HG03575 (cell line): ENCODE data around the gene LTBP2.

Experiments used
- ATAC-seq: cut with Tn5 transposase; IDR thresholded peaks from one replicate; pipeline ENCODE4 v1.9.1; 2021; ENCODE audit not compliant: unreplicated experiment, insufficient number of reproducible peaks, low FRiP score; ENCODE audit errors: extremely low read depth

Gene LTBP2

DNA sequence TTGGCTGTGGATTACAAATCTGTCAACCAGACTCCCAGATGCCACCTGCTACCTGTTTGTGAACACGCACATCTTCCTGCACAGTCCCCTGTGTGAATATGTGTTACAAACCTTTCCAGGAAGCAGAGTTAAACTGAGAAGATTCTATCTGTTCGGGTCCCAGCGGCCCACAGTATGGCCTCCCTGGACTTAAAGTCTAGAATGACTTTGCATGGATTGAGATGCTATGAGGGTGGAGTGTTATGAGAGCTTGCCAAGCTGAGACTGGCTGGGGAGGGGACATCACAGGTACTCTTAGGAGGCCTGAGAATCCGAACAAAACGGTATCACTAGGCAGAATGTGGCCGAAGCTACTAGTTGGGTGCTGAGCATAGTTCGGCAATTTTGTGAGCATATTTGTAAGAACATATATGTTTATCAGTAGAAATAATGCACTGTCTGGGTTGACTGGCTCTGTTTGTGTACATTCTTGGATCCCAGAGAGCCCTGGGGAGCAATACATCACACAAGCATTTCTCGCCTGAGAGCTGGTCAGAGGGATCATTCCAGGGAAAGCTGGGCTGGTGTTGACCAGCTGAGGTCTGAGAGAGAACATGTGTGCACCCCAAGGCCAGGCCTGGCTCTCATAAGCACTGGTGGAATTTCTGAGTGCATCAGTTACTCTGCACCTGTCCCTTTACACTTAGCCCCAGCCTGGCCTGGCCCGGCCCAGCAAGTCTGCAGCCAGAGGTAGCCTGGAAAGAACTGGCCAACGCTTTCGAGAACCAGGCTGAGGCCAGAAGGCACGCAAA is 29.8 kb upstream of the LTBP2 start:
- ATAC-seq: no peak

DNA sequence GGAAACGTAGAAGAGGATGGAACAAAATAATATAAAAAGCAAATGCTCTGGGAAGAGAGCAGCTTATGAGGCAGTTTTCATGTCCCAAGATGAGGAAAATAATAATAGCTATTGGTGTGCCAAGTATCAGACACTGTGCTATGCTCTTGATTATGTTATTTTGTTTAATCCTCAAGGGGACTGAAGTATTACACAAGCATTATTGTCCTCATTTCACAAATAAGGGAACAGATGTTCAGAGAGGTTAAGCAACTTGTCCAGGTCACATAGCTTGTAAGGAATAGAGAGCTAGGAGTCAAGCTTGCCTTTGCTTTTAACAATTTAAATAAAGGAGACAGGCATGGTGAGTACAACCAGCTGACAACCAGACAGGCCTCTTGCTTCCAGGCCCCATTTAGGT is 26.9 kb upstream of the LTBP2 start:
- no peak for ATAC-seq

DNA sequence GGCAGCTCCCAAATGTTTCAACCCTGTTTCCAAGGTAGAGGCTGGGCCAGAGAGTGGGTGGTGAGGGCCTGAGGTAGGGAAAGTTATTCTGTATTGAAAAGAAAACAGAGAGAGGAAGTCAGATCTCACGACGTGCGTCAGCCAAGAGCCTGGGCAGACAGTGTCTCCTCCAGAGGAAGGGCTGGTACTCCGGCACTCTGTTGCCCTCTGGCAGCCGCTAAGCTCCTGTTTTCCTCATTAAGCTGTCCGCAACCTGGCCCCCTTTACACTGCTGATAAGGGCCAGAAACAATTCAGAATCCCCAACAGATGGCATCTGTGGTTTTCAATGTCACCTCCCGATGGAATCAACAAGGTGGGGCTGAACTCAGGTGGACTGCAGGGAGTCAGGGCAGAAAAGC is 26.0 kb upstream of the LTBP2 start:
- ATAC-seq: no peak

DNA sequence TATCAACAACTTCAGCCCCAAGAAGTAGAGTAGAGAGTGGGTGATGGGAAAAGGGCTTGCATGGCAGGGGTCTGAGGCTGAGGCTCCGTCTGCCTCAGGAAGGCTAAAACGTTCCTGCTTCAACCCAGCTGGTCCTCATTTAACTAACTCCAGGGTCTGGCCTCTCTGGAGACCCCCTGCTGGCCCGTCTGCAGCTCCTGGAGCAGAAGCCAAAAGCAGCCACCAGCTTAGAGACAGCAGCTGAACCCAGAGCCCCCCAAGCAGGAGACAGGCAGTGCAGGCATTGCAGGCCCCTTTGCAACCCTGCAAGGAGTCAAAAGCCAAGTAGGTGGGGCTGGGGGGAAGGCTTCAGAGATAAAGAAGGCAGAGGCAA is 25.1 kb upstream of the LTBP2 start:
- ATAC-seq: no peak

DNA sequence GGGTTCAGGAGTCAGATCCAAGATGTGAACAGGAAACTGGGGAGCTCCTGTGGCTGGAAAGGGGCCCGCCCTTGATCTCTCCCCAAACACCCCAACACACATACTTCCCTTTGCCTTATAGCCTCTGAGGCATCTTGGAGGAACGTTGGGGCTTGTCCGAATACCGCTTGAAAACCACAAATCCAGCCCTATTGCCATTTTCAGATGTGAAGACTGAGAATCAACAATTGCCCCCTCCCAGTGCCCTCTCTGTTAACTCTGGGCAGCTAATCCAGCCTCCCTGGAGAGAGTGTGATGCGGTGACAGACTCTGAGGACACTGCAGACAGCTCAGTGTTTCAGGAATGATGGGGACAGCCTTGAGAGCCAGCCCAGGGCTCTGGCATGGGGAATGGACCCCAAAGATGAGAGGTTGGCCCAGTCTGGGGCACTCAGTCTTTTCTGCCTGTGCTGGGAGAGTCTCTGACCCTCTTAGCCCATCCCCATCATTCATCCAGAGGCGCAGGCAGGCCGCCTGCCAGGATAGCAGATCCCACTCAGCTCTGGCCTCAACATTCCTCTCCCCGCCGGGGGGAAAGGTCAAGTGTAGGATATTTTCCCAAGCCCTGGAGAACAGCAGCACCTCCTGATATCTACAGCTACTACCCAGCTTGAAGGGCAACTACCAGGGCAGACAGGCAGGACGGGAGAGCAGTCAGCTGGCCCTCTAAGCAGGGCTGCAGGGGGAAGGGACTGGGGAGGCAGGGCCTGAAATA is 24.6 kb upstream of the LTBP2 start:
- ATAC-seq: no peak

DNA sequence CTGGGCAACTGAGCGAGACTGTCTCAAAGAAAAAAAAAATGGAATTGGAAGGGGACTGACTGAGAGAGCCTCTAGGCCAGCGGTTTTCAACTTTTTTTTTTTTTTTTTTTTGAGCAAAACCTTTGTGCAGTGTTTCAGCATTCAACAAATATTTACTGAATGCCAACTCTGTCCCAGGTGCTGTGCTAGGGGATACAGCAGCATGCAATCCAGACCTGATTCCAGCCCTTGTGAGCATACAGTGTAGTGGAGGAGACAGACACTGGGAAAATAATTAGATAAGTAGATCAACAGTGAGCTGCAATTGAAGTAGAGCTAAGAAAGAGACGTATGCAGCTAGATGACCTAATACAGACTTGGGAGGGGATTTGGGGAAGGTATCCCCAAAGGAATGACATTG is 23.8 kb upstream of the LTBP2 start:
- ATAC-seq: no peak

DNA sequence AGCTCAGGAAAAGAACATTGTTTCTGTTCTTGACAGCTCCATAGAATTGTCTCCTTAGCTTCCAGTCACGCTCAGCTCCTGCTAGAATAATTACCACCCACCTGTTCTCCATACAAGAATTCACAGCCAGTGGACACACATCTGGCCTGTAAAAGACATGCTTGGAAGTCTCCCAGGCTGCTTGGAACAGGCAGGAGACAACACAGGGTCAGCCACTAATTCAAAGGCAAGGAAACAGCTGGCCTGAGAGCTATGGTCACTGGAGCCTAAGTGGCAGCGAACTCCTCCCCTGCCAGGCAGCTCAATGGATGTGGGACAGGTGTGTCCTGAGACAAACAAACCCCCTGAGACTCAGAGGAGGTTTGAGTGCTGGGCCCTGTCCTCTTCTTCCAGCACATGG is 22.9 kb upstream of the LTBP2 start:
- ATAC-seq: no peak

DNA sequence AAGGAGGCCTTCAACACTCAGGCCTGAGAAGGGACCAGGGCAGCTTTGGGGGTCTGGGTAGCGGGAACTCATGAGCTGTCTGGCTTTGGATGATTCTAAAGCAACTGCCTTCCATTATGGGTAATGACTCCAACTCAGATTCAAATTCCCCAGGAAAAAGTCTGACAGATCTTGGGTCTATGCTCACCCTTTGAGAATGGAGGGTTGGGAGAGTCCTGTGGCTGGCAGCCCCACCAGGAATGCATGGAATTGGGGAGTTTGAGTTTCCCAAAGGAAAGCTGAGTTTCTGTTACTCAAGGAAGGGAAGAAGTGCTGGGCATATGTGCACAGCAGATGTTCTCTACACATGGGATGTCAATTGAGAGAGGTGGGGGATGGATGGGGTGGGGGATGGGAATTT is 22.4 kb upstream of the LTBP2 start:
- no peak for ATAC-seq

DNA sequence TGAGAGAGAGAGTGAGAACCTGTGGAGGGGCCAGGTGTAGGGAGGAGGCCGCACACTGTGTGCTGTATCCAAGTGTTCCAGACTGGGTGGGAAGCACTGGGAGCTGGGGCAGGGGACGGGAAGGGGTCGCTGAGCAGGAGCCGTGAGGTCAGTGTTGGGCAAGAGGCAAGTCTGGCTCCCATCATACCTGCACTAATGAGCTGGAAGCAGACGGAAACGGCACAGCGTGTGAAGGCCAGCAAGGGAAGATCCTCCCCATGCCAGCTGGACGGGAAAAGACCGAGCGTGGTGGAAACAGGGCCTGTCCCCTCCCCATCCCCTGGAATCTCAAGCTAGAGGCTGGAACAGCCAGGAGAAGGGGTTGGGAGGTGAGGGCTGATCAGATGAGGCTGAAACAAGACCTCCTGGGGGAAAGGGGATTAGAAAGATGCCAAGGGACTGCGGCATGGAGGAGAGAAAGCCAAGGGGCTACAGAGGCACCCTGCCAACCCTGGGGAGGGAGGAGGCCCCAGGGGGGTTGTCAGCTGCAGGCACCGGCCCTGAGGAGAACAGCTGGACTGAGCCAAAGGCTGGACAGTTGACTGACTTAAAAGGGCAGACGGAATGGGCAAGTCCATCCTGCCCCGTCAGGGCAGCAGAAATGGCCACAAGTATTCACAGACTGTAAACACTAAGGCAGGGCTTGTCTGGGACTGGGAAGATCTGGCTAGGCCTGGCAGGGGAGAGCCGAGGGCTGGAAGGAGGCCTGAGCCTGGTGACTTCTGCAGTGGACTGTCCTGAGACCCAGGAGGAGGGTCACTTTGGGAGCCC is 19.0 kb upstream of the LTBP2 start:
- ATAC-seq: no peak

DNA sequence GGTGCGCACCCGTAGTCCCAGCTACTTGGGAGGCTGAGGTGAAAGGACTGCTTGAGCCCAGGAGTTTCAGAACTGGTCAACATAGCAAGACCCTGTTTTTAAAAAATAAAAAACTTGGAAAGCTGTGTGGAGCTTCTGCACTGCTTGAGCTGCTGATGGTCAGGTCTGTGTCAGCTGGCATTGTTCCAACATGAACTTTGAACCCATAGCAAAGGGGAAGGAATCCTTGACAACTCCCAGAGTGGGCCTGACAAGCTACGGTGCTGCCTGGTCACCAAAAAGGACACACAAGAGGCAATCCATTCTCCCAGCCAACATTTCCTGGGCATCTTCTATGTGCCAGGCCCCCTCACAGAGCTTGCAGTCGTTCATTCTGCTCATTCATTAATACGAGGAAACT is 16.4 kb upstream of the LTBP2 start:
- ATAC-seq: no peak

DNA sequence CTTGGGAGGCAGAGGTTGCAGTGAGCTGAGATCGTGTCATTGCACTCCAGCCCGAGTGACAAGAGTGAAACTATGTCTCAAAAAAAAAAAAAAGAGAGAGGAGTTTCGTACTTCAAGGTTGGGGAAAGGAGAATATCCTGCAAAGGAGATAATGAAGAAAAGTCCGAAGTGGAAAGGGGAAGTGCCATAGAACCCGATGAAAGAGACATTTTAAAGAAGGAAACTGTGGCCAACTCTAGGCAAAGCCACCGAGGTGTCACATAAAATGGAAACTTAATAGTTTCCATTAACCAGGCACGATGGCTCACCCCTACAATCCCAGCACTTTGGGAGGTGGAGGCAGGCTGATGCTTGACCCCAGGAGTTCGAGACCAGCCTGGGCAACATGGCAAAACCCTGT is 15.0 kb upstream of the LTBP2 start:
- no peak for ATAC-seq

DNA sequence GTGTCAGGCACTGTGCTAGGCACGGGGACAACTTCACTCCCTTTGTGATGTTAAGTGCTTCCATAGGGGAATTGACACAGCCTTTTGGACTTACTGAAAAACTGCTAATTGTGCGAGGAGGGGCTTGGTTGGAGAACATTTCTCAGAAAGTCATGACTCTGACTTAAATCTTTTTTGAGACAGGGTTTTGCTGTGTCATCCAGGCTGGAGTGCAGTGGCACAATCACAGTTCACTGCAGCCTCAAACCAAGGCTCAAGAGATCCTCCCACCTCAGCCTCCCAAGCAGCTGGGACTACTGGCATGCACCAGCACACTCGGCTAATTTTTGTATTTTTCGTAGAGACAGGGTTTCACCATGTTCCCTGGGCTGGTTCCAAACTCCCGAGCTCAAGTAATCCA is 10.2 kb upstream of the LTBP2 start:
- no peak for ATAC-seq

DNA sequence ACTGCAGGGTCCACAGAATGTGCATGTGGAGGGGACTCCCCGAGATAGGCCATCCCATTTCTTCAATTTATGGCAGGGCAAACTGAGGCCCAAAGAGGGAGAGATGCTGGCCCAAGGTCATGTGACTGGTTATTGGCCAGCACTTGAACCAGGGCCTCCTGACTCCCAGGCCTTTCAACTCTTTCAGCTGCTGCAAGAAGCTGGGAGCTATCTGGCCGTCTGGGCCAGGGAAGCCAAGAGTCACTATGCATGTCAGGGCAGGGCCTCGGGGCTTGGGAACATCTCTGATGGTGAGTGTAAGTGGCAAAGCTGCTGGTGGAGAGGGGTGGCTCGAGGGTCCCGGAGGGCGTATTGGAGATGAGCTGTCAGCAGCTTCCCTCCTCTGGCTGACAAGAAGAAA is 9.5 kb upstream of the LTBP2 start:
- ATAC-seq: no peak

DNA sequence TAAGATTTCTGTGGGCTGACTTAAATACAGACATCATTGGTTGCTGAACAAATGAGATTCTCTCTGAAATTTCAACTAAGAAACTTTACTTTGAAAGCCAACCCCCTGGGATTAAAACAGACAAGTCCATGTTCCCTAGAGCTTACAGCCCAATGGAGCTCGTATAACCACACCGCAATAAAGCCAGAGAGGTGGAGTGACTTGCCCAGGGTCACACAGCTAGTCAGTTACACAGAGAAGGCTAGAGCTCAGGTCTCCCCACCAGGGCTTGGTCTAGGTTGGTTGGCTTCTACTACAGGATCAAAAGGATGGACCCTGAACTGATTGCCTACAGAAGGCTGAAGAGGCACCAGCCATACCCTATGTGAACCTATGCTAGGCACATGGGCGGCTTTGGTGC is 8.9 kb upstream of the LTBP2 start:
- no peak for ATAC-seq

DNA sequence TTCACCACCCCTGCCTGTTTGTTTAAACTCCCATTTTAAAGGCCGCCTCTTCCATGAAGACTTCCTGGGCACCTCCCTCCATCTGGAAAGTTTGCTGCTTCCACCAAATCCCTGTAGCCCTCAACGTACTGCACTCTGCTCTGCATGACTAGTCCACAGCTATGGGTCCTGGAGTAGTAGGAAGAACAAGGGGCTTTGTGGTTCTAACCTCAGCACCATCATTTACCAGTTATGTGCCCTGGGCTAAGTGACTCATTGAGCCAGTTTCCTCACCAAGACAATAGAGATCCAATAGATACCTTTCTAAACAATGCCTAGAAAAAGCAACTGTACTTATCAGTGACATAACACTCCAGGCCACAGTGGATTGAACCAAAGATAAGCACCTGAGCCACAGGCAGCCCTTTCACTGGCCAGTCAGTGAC is 8.5 kb upstream of the LTBP2 start:
- ATAC-seq: no peak

DNA sequence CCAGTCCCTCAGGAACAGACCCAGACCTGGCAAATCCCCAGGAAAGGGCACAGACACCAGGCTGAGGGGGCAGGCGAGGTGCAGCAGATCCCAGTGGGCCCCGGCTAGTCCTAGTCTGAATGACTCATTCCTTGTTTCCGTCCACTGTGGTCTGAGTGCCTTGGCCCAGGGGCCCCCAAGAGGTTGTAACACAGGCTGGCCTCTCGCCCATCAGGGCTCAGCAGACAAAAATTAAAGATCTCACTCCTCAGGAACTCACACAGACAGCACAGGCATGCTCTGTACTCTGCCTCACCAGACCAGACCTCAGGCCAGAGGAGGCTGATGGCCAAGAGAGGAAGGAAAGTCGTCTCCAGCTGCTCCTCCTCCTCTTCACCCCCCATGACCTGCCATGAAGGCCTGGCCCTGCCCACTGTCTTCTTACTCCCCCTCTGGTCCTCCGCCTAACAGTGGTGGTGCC is 7.7 kb upstream of the LTBP2 start:
- no peak for ATAC-seq

DNA sequence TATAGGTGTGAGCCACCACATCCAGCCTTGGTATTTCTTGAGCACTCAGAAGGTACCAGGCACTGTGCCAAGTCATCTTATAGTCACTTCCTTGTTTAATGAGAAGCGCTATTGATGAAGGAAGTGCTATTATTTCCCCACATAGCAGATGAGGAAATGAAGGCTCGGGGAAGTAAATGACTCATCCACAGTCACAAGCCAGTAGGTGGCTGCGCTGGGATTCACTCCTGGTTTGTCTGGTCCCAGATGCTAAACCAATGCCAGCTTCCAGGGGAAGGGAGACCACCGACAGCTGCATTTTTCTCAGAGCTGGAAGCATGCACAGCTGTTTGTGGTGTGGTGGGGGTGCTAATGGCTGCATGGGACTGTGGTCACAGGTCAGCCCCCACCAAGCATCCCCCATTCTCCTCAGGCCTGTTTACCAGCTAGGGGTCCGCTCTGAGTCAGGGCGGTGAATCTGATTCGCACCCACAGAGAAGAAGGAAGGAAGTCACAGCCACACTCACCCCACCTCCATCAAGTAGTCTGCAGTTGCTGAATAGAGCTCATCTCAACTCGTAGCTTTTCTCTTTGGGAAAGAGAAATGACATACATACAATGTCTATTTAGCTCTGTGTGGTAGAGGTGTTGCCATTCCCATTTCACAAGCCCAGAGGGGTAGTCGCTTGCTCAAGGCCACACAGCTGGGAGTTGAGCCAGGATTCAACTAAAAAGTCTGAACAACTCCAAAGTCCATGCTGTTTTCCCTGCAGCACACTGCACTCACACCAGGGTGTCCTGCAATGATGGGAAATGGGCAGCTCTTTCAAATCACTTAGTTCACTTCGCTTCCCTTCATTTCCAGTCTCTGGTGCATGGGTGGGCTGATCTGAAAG is 6.3 kb upstream of the LTBP2 start:
- no peak for ATAC-seq

DNA sequence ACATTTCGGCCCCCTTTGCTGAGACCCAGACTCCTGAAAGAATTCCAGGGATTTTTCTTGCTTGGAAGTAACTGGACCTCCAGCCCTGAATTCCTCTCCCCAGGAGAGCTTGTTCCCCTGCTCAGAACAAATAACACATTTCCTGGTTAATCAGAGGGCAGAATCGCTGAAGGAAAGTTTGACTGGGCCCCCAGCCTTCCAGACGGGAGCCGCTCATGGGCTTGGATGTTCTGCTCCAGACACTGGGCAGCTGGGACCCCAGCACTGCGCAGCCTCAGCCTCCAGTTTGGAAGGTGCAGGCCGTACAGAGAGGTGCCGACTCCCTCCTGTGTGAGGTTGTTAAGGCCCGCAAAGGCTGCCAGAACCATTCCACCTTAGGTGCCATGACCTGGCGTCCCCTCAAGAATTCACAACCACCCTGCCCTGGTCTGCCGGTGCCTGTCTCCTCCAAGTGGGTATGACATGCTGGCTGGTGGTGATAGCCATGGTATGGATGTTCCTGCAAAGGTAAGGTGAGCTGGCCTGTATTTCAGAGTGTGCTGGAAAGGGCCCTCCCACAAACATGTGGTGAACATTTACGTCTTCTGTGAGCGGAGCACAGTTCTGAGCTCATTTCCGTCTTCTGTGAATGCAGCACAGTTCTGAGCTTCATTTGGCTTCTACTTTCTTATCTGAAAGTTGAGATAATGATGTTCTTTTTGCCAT is 5.1 kb upstream of the LTBP2 start:
- no peak for ATAC-seq
